Panc1 (cell line): ENCODE results near the gene OPRD1.

Source experiments
- CTCF ChIP-seq: fragments of 450-650 bp; IDR thresholded peaks from 2 replicates; pipeline ENCODE4 v1.5.1; 2017; ENCODE audit warnings: mild to moderate bottlenecking
- POLR2AphosphoS5 ChIP-seq: IDR thresholded peaks from 2 replicates; pipeline ENCODE4 v1.6.1; 2012; ENCODE audit warnings: mild to moderate bottlenecking, low read depth, low read length, moderate library complexity
- REST ChIP-seq, 2 experiments: IDR thresholded peaks; 2 replicates each; pipeline ENCODE4 v1.6.1; 2011 to 2012; ENCODE audit warnings: low read depth in 2 of 2, control low read depth in 1 of 2, low read length in 1 of 2, mild to moderate bottlenecking in 1 of 2, moderate library complexity in 1 of 2; ENCODE audit not compliant: insufficient read depth in 1 of 2
- SIN3A ChIP-seq: IDR thresholded peaks from 2 replicates; pipeline ENCODE4 v1.6.1; 2012; ENCODE audit warnings: low read depth, mild to moderate bottlenecking, low read length, moderate library complexity, borderline replicate concordance; ENCODE audit not compliant: insufficient read depth

GRCh38 chr1:28886731-28887418 is 74.9 kb downstream of the OPRD1 start:
- no peak for TF ChIP-seq CTCF
- no peak for TF ChIP-seq REST (IDR thresholded peaks at IDR 0.05; ENCODE audit: insufficient read depth in 1 of 2, low read depth in 2 of 2, low read length in 1 of 2)
- no peak for TF ChIP-seq SIN3A
- TF ChIP-seq POLR2AphosphoS5: no peak
